HG02938 (cell line): ENCODE results near the gene MPPED2.

Experiments used
- ATAC-seq: cut with Tn5 transposase; IDR thresholded peaks from one replicate; pipeline ENCODE4 v1.9.1; 2021; ENCODE audit warnings: mild to moderate bottlenecking, moderate library complexity; ENCODE audit not compliant: unreplicated experiment

The MPPED2 gene

GRCh38 chr11:30535818-30536217, 50.3 kb downstream of the MPPED2 start:
- no peak for ATAC-seq

GRCh38 chr11:30533445-30533947, 52.7 kb downstream of the MPPED2 start:
- no peak for ATAC-seq

- no peak for ATAC-seq
Measured at GRCh38 chr11:30527566-30527965, 58.6 kb downstream of the MPPED2 start.

- ATAC-seq = no peak
Measured at GRCh38 chr11:30526558-30526957, 59.6 kb downstream of the MPPED2 start.

GRCh38 chr11:30522536-30523243, 63.5 kb downstream of the MPPED2 start:
- ATAC-seq = no peak

- no peak for ATAC-seq
Measured at GRCh38 chr11:30521297-30522071, 64.7 kb downstream of the MPPED2 start.

GRCh38 chr11:30513087-30513486, 73.1 kb downstream of the MPPED2 start:
- ATAC-seq = no peak

GRCh38 chr11:30511408-30511807, 74.7 kb downstream of the MPPED2 start:
- no peak for ATAC-seq

GRCh38 chr11:30510750-30511149, 75.4 kb downstream of the MPPED2 start:
- ATAC-seq = no peak

- no peak for ATAC-seq
Measured at GRCh38 chr11:30509364-30509763, 76.8 kb downstream of the MPPED2 start.

- no peak for ATAC-seq
Measured at GRCh38 chr11:30508594-30508993, 77.6 kb downstream of the MPPED2 start.

GRCh38 chr11:30505603-30506002, 80.5 kb downstream of the MPPED2 start:
- ATAC-seq = no peak

GRCh38 chr11:30504468-30504867, 81.7 kb downstream of the MPPED2 start:
- ATAC-seq = no peak

GRCh38 chr11:30503156-30503555, 83.0 kb downstream of the MPPED2 start:
- ATAC-seq = no peak

GRCh38 chr11:30502305-30502704, 83.8 kb downstream of the MPPED2 start:
- no peak for ATAC-seq

GRCh38 chr11:30501744-30502143, 84.4 kb downstream of the MPPED2 start:
- ATAC-seq = no peak

GRCh38 chr11:30499940-30500339, 86.2 kb downstream of the MPPED2 start:
- no peak for ATAC-seq

GRCh38 chr11:30497600-30497999, 88.6 kb downstream of the MPPED2 start:
- no peak for ATAC-seq

- ATAC-seq = no peak
Measured at GRCh38 chr11:30496935-30497334, 89.2 kb downstream of the MPPED2 start.

- no peak for ATAC-seq
Measured at GRCh38 chr11:30495437-30495836, 90.7 kb downstream of the MPPED2 start.

GRCh38 chr11:30489511-30489910, 96.6 kb downstream of the MPPED2 start:
- ATAC-seq = no peak

- no peak for ATAC-seq
Measured at GRCh38 chr11:30489076-30489475, 97.1 kb downstream of the MPPED2 start.
